K562 (cell line): ENCODE results near the gene RPL18A. TPM values are rescaled to one million over a fixed set of nuclear protein-coding genes. Genes with fewer than 3 reads are reported as not detected.

Experiments used
- CHD4 ChIP-seq: fragments of 200-600 bp; sonication (generic); IDR thresholded peaks from 3 replicates; pipeline ENCODE4 v1.6.1; 2012; ENCODE audit warnings: low read depth, mild to moderate bottlenecking, mixed read lengths, low read length, inconsistent platforms; ENCODE audit not compliant: insufficient read depth, insufficient replicate concordance, poor library complexity, severe bottlenecking
- CSDE1 ChIP-seq, 2 experiments: fragments of 450-650 bp; IDR thresholded peaks; 2 replicates each; pipeline ENCODE4 v1.6.1; 2016; ENCODE audit warnings: mild to moderate bottlenecking in 1 of 2
- EP400 ChIP-seq: fragments of 450-650 bp; IDR thresholded peaks from 2 replicates; pipeline ENCODE4 v1.6.1; 2017; ENCODE audit warnings: antibody characterized with exemption, mild to moderate bottlenecking, moderate library complexity
- HCFC1 ChIP-seq: IDR thresholded peaks from 2 replicates; pipeline ENCODE4 v1.6.1; 2012; ENCODE audit warnings: low read depth, low read length, improper control_type of control experiment
- HNRNPUL1 ChIP-seq: fragments of 200-400 bp; formaldehyde crosslinking; IDR thresholded peaks from 2 replicates; pipeline ENCODE4 v1.6.1; 2017; ENCODE audit warnings: low read length
- L3MBTL2 ChIP-seq: fragments of 450-650 bp; IDR thresholded peaks from 2 replicates; pipeline ENCODE4 v1.6.1; 2016; ENCODE audit warnings: mild to moderate bottlenecking, moderate library complexity
- NCOA6 ChIP-seq: fragments of 450-650 bp; IDR thresholded peaks from 2 replicates; pipeline ENCODE4 v1.6.1; 2017; ENCODE audit warnings: mild to moderate bottlenecking
- NFE2L1 ChIP-seq: fragments of 450-650 bp; IDR thresholded peaks from 2 replicates; pipeline ENCODE4 v1.6.1; 2016; ENCODE audit warnings: missing genetic modification characterization, low read depth, mild to moderate bottlenecking, missing compliant biosample characterization, moderate library complexity, borderline replicate concordance
- NR2C1 ChIP-seq, 2 experiments: fragments of 450-650 bp; IDR thresholded peaks; 2 replicates each; pipeline ENCODE4 v1.6.1; 2017; ENCODE audit warnings: mild to moderate bottlenecking in 2 of 2, antibody characterized with exemption in 1 of 2, inconsistent platforms in 1 of 2, missing compliant biosample characterization in 1 of 2, missing genetic modification characterization in 1 of 2
- POU5F1 ChIP-seq: fragments of 150-350 bp; IDR thresholded peaks from 2 replicates; pipeline ENCODE4 v1.6.1; 2014; ENCODE audit warnings: borderline replicate concordance, low read length, low read depth, mild to moderate bottlenecking; ENCODE audit not compliant: partially characterized antibody
- SP1 ChIP-seq: sonication (generic); formaldehyde crosslinking; IDR thresholded peaks from 2 replicates; pipeline ENCODE4 v1.8.1; 2022; ENCODE audit warnings: mild to moderate bottlenecking, missing genetic modification reagents
- ZNF282 ChIP-seq: sonication (generic); formaldehyde crosslinking; IDR thresholded peaks from 2 replicates; pipeline ENCODE4 v1.8.1; 2023; ENCODE audit warnings: missing genetic modification reagents
- ZSCAN29 ChIP-seq: fragments of 450-650 bp; IDR thresholded peaks from 2 replicates; pipeline ENCODE4 v1.6.1; 2017
- polyA plus RNA-seq, 8 experiments: library from polyadenylated mRNA; depleted of rRNA in 4 of 8; stranded (reverse) in 5 of 8; unstranded in 3 of 8; fragments of >200 nt; fragmentation: Nextera tagmentation in 2 of 8; fragmentation: Illumina TruSeq in 1 of 8; extraction: Ambion mirVana in 2 of 8; extraction: Trizol in 1 of 8; gene quantifications; 2 replicates each; pipeline versions ENCODE4 v1.2.1 to v1.2.3, GENCODE V29; 2011 to 2014; ENCODE audit warnings: inconsistent platforms in 1 of 8, missing spikeins in 1 of 8
- total RNA-seq, 7 experiments: library from RNA; depleted of rRNA in 6 of 7; stranded (reverse); fragments of >200 nt in 6 of 7; fragmentation: Illumina TruSeq in 2 of 7; extraction: Trizol in 2 of 7; gene quantifications; 2 replicates each; pipeline versions ENCODE4 v1.2.1 to v1.2.3, GENCODE V29; 2011 to 2021; ENCODE audit warnings: low replicate concordance in 1 of 7
- TF ChIP-seq, protein P1 (sequence below): IDR thresholded peaks from 2 replicates; pipeline ENCODE4 v1.6.1; 2011; ENCODE audit warnings: borderline replicate concordance, low read depth, mild to moderate bottlenecking, moderate library complexity, low read length; ENCODE audit not compliant: insufficient read depth, poor library complexity, severe bottlenecking
- TF ChIP-seq, protein P2 (sequence below): fragments of 450-650 bp; formaldehyde crosslinking; IDR thresholded peaks from 2 replicates; pipeline ENCODE4 v1.4.0; 2022; ENCODE audit warnings: missing genetic modification characterization
- TF ChIP-seq, protein P3 (sequence below): IDR thresholded peaks from 2 replicates; pipeline ENCODE4 v1.6.1; 2011; ENCODE audit not compliant: insufficient read length; ENCODE audit errors: extremely low read depth
- TF ChIP-seq, protein P4 (sequence below): sonication (generic); formaldehyde crosslinking; IDR thresholded peaks from 2 replicates; pipeline ENCODE4 v1.9.0; 2022; ENCODE audit warnings: mild to moderate bottlenecking, missing genetic modification reagents
- TF ChIP-seq, protein P5 (sequence below): fragments of 450-650 bp; IDR thresholded peaks from 2 replicates; pipeline ENCODE4 v1.6.1; 2018; ENCODE audit not compliant: partially characterized antibody

The RPL18A gene
- total and polyA plus RNA-seq, 9 of the 15 experiments (the other 6 are each of a cell fraction or from before 2014, with no cell fraction given): 626 to 2,882 (median 1,895) TPM

DNA sequence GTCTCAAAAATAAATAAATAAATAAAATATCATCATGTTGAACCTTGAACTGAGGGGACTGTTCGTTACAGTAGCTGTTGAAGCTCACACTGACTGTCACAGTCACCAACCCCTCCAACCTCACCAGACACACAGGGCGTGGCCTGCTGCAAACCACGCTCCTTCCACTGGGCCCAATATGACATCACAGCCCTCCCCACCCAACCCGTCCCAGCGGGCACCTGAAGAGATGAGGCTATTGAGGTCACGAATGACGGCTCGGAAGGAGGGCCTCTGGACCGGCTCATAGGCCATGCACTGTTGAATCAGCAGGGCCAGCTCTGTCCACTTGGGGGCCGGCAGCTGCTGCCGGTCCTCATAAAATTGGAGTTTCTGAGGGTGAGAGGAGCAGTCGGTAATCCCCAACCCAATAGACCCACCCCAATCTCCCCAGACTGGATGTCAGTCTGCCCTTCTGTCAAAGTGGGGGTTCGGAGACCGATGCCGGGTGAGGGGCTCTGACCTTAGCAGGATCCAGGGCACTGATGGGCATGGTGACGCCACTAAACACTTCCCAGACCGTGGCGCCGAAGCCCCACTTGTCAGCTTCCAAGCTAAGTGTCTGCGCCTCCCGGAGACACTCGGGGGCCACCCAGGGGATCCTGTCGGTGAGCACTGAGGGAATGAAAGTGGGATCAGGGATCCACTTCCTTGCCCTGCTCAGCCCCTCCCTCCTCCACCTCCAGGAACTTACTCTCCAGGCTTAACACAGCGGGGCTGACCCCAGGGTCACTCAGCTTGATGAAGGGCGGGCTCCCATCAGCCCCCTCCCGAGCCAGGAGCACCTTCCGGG is 25.1 kb upstream of the RPL18A start (continued):
- TF ChIP-seq, protein P1, sequence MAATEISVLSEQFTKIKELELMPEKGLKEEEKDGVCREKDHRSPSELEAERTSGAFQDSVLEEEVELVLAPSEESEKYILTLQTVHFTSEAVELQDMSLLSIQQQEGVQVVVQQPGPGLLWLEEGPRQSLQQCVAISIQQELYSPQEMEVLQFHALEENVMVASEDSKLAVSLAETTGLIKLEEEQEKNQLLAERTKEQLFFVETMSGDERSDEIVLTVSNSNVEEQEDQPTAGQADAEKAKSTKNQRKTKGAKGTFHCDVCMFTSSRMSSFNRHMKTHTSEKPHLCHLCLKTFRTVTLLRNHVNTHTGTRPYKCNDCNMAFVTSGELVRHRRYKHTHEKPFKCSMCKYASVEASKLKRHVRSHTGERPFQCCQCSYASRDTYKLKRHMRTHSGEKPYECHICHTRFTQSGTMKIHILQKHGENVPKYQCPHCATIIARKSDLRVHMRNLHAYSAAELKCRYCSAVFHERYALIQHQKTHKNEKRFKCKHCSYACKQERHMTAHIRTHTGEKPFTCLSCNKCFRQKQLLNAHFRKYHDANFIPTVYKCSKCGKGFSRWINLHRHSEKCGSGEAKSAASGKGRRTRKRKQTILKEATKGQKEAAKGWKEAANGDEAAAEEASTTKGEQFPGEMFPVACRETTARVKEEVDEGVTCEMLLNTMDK: peak; percentile 49
- TF ChIP-seq SP1 (no peak), CSDE1 (IDR thresholded peaks at IDR 0.05) (no peak), HNRNPUL1 (no peak), ZNF282 (no peak), HCFC1 (no peak), POU5F1 (no peak), NCOA6 (no peak), ZSCAN29 (no peak), CHD4 (no peak), L3MBTL2 (no peak), EP400 (no peak), NFE2L1 (tag) (no peak), NR2C1 (IDR thresholded peaks at IDR 0.05) (peak; percentile 62; the same call in 1 of the 2 replicates), NR2C1 (tag; IDR thresholded peaks at IDR 0.05) (0 out of 2 replicates have a peak, but pooled peaks have one; percentile 27)
- TF ChIP-seq, protein P2, sequence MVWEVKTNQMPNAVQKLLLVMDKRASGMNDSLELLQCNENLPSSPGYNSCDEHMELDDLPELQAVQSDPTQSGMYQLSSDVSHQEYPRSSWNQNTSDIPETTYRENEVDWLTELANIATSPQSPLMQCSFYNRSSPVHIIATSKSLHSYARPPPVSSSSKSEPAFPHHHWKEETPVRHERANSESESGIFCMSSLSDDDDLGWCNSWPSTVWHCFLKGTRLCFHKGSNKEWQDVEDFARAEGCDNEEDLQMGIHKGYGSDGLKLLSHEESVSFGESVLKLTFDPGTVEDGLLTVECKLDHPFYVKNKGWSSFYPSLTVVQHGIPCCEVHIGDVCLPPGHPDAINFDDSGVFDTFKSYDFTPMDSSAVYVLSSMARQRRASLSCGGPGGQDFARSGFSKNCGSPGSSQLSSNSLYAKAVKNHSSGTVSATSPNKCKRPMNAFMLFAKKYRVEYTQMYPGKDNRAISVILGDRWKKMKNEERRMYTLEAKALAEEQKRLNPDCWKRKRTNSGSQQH (CRISPR knock-in tag): no peak
- TF ChIP-seq, protein P3, sequence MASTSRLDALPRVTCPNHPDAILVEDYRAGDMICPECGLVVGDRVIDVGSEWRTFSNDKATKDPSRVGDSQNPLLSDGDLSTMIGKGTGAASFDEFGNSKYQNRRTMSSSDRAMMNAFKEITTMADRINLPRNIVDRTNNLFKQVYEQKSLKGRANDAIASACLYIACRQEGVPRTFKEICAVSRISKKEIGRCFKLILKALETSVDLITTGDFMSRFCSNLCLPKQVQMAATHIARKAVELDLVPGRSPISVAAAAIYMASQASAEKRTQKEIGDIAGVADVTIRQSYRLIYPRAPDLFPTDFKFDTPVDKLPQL: no peak
- TF ChIP-seq, protein P4, sequence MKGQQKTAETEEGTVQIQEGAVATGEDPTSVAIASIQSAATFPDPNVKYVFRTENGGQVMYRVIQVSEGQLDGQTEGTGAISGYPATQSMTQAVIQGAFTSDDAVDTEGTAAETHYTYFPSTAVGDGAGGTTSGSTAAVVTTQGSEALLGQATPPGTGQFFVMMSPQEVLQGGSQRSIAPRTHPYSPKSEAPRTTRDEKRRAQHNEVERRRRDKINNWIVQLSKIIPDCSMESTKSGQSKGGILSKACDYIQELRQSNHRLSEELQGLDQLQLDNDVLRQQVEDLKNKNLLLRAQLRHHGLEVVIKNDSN (CRISPR knock-in tag): no peak
- TF ChIP-seq, protein P5, sequence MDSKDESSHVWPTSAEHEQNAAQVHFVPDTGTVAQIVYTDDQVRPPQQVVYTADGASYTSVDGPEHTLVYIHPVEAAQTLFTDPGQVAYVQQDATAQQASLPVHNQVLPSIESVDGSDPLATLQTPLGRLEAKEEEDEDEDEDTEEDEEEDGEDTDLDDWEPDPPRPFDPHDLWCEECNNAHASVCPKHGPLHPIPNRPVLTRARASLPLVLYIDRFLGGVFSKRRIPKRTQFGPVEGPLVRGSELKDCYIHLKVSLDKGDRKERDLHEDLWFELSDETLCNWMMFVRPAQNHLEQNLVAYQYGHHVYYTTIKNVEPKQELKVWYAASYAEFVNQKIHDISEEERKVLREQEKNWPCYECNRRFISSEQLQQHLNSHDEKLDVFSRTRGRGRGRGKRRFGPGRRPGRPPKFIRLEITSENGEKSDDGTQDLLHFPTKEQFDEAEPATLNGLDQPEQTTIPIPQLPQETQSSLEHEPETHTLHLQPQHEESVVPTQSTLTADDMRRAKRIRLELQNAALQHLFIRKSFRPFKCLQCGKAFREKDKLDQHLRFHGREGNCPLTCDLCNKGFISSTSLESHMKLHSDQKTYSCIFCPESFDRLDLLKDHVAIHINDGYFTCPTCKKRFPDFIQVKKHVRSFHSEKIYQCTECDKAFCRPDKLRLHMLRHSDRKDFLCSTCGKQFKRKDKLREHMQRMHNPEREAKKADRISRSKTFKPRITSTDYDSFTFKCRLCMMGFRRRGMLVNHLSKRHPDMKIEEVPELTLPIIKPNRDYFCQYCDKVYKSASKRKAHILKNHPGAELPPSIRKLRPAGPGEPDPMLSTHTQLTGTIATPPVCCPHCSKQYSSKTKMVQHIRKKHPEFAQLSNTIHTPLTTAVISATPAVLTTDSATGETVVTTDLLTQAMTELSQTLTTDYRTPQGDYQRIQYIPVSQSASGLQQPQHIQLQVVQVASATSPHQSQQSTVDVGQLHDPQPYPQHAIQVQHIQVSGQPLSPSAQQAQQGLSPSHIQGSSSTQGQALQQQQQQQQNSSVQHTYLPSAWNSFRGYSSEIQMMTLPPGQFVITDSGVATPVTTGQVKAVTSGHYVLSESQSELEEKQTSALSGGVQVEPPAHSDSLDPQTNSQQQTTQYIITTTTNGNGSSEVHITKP: no peak
